GM13977 (cell line): ENCODE results near the gene UBXN2A.

ENCODE experiments used
- DNase-seq: peaks from one replicate; pipeline ENCODE4 v3.0.0; 2012; ENCODE audit warnings: low spot score
- in situ Hi-C: fragments of 300-500 bp; cut with MboI; formaldehyde crosslinking; loops from one replicate; pipeline ENCODE4 v1.12.0; 2022; ENCODE audit warnings: low sequenced_read_pairs, low pct_unique_long_range_greater_than_20kb, mixed read lengths, inconsistent platforms; ENCODE audit not compliant: unreplicated experiment
- TF ChIP-seq, protein P1 (sequence below): IDR thresholded peaks from 2 replicates; pipeline ENCODE4 v1.5.1; 2012; ENCODE audit warnings: mild to moderate bottlenecking, control low read depth; ENCODE audit not compliant: insufficient read depth; ENCODE audit errors: extremely low read depth, missing control alignments

Gene UBXN2A

DNA sequence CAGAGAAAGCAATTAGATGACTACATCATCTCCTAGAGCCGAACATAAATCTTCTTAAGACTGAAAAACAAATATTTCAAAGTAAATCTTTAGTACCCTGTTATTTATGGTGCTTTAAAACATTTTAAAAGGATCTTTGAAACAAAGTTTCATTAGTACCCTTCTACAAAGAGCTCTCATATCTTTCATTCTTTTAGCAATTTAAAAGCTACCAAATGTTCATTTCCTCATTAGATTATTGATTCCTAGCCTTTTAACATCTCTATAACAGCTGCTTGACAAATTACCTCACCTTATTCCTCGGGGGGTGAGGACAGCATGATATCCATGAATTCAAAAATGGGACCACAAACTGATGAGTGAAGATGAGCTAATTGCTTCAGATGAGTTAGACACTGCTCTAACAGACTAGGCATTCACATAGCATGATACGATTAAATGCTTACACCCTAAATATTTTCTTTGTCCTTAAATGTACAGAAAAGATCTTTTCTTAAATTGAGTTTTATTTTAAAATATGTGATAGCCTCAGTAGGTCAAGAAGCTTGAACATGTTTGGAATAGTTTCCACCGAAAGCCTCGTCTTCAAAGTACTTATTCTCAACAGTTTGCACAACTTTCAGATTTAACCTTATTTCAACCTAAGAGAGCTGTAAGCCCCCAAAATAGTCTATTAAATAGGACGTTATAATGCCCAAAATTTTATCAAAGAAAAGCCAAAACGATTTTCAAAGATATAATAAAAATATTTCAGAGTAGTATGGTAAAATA lies 15.5 kb upstream of the UBXN2A start:
- in situ Hi-C loops, result no loop called here
- DNase-seq, result no peak
- TF ChIP-seq, protein P1, sequence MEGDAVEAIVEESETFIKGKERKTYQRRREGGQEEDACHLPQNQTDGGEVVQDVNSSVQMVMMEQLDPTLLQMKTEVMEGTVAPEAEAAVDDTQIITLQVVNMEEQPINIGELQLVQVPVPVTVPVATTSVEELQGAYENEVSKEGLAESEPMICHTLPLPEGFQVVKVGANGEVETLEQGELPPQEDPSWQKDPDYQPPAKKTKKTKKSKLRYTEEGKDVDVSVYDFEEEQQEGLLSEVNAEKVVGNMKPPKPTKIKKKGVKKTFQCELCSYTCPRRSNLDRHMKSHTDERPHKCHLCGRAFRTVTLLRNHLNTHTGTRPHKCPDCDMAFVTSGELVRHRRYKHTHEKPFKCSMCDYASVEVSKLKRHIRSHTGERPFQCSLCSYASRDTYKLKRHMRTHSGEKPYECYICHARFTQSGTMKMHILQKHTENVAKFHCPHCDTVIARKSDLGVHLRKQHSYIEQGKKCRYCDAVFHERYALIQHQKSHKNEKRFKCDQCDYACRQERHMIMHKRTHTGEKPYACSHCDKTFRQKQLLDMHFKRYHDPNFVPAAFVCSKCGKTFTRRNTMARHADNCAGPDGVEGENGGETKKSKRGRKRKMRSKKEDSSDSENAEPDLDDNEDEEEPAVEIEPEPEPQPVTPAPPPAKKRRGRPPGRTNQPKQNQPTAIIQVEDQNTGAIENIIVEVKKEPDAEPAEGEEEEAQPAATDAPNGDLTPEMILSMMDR, result no peak

DNA sequence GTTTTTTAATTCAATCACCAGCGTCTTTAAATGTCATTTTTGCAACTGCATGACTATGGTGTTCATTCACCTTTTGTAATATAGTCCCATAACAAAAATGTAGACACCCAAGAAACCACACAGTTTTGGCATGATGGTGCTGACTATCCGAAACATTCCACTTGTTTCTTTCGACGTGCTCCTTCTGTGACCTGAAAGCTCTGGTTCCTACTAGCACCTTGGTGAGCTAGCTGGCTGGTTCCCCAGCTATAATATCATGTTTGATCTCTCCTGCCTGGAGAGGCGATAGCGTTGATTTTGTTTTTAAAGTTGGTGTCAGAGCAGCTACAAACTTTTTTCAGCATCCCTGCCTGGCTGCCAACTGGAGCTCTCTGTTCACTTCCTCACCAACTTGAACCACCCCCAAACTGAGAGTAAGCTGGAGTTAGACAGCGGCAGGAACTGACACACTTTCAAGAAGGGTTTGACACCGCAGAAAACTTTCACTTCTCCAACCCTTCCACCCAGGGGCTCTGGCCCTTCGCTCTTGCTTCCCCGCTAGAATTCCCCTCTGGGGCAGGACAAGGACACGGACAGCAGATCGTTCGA lies 14.5 kb upstream of the UBXN2A start:
- TF ChIP-seq, protein P1, result no peak
- in situ Hi-C loops, result no loop called here

DNA sequence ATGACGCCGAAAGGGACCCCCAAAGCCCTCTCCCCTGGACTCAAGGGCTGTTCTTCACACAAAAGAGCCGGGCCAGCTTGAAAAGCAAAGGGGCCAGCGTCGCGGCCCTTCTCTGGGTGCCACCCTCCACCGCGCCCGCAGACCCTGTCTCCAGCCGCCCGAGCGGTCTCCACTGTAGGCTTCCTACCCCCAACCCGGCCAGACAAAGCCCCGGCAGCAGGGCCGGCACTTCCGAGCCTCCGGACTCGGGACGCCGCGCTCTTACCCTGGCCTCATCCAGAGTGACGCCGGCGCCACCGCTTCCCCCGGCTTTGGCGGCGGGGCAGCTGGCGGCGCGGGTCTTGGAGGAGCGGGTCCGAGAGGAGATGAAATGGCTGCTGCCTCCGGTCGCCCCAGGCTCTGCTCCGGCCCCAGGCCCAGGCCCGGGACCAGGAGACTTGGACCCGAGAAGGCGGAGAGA lies 13.9 kb upstream of the UBXN2A start:
- TF ChIP-seq, protein P1, result no peak
- in situ Hi-C loops, result no loop called here
- peak; percentile 52 for DNase-seq

More for the DNA sequence above, 14.5 kb upstream of the UBXN2A start:
- DNase-seq, result peak; percentile 70

DNA sequence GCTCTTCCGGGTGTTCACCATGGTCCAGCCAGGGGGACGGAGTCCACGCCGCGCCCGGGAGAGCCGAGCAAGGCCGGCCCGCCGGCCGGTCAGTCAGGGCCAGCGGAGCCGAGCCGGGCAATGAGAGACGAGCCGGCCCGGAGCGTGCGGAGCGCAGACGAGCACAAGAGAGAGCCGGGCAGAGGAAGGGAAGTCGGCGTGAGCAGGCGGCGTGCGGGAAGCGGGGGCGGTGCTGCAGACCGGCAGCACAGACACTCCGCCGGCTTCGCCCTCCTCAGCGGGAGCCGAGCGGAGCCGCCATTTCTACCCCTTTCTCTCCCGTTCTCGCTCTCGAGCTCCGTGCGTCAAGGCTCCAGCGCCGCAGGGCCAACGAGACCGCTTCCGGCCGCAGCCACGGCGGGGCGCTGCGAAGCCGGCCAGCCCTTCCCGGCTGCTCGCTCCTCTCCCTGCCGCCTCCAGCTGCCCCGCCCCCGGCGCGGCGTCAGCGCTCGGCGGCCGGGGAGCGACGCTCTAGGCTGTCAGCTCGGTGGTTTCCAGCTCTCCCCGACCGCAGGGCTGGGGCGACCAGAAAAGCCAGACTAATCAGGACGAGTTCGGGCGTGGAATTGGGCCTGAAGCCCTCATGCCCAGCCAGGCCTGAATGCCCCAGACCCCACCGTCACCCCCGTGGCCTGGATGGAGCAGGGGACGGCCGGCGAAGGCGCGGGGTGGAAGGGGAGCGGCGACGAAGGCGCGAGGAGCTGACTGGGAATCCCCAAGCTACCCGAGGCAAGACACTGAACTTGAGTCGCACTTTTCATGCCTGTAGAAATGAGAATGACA lies 13.3 kb upstream of the UBXN2A start, which contains the start of gene ATAD2B:
TSS of gene ATAD2B (minus strand) at position 374 of the 822 bp plus-strand sequence. CDS start at position 21, 353 bp downstream.
- DNase-seq, result peak; percentile 95
- in situ Hi-C loops, result no loop called here
- TF ChIP-seq, protein P1, result peak; percentile 97

DNA sequence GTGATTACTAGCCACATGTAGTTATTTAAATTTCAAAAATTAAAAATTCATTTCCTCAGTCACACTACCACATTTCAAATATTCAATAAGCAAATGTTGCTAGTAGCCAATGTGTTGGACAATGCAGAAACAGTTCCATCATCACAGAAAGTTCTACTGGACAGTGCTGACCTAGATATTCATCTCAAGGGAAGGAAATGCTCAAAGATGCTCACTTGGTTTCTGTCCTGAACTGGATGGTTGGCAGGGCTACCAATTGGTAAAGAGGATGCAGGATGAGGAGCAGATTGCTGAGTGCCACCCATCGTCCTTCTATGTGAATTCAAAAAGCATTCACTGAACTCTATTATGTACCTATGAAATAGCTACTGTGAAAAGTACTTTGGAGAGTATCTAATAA lies 6.0 kb upstream of the UBXN2A start:
- in situ Hi-C loops, result no loop called here

More for the DNA sequence above, 6.0 kb upstream of the UBXN2A start:
- DNase-seq, result no peak
- TF ChIP-seq, protein P1, result no peak
